Activated CD8-positive, alpha-beta T cell treated with anti-CD3 and anti-CD28 coated beads, Interleukin-2, amount 10 ng/mL, durations not matched to agents 7 days and 5 days (primary cell): ENCODE data around the gene COMMD7. TPM values are rescaled to one million over a fixed set of nuclear protein-coding genes. Genes with fewer than 3 reads are reported as not detected.

Source experiments
- ATAC-seq: fragments of 150-1000 bp; cut with Tn5 transposase; one replicate; pipeline ENCODE4 v1.10.0; 2021; ENCODE audit warnings: moderate library complexity
- CTCF ChIA-PET: fragments of 350-600 bp; sonication (Branson Sonifier 250); formaldehyde crosslinking; loops from one replicate; lab custom pipeline; 2021; ENCODE audit warnings: antibody characterized with exemption; lab: Charles Lee
- POLR2A ChIA-PET: fragments of 350-600 bp; sonication (Branson Sonifier 250); formaldehyde crosslinking; loops from one replicate; lab custom pipeline; 2021; ENCODE audit warnings: antibody characterized with exemption; lab: Charles Lee
- DNase-seq: peaks from one replicate; pipeline ENCODE4 v3.0.0-alpha.2; 2020
- H3K27ac Mint-ChIP-seq: one replicate; pipeline ENCODE4 v1.8.0; 2021; ENCODE audit warnings: mild to moderate bottlenecking, mixed read lengths
- H3K27me3 Mint-ChIP-seq: one replicate; pipeline ENCODE4 v1.8.0; 2021; ENCODE audit warnings: low read depth, mixed read lengths
- H3K36me3 Mint-ChIP-seq: one replicate; pipeline ENCODE4 v1.8.0; 2021; ENCODE audit warnings: low read depth, mixed read lengths
- H3K4me1 Mint-ChIP-seq: one replicate; pipeline ENCODE4 v1.8.0; 2021; ENCODE audit warnings: low read depth, mixed read lengths
- H3K4me3 Mint-ChIP-seq: one replicate; pipeline ENCODE4 v1.8.0; 2021; ENCODE audit warnings: mild to moderate bottlenecking, mixed read lengths
- H3K9me3 Mint-ChIP-seq: one replicate; pipeline ENCODE4 v1.8.0; 2022; ENCODE audit warnings: mixed read lengths; ENCODE audit not compliant: insufficient read depth
- total RNA-seq, 2 experiments: library from RNA; stranded (reverse); gene quantifications; one replicate each; pipeline ENCODE4 v1.2.3, GENCODE V29; 2021

COMMD7 gene
- total RNA-seq, 2 experiments from 2014 or later = 65.5 to 68.4 TPM

DNA sequence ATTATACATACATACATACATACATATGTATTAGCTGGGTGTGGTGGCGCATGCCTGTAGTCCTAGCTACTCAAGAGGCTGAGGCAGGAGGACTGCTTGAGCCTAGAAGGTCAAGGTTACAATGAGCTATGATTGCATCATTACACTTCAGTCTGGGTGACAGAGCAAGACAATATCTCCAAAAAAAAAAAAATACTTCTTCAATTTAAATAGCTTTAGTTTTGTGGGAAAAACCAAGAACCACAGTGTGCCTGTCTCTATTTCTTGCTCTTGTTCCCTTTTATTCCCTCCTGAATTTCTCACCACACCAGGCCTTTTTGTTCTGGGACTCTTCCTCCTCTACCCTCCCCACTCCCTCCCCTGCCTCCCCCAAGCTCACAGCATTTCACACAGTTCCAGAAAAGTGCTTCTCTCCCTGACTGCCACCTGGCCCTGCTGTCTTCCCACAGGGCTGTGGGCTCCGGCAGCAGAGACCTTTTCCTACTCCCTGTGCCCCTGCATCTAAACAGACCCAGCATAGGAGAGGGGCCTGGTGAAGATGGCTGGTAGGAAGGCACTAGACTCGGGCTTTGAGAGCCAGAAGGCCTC is 70.8 kb downstream of the COMMD7 start:
- Mint-ChIP-seq H3K4me3 (peak overlapping the region; percentile 57), H3K36me3 (no peaks in the 10 kb centered on the region), H3K27ac (peak overlapping the region; percentile 92), H3K9me3 (no peaks in the 10 kb centered on the region), H3K4me1 (peaks cover 47% of the 10 kb centered on the region), H3K27me3 (no peaks in the 10 kb centered on the region)
- DNase-seq = no peak
- CTCF ChIA-PET = interaction anchor here (0.6 to 7.4 kb wide), 24 partner anchors 8 to 273 kb away, joined by 3 to 370 read pairs (median 8); partner anchors contain the start of genes COMMD7, DNMT3B and MAPRE1
- no peak for ATAC-seq
- POLR2A ChIA-PET = interaction anchor here (0.7 to 3.2 kb wide), 6 partner anchors 20 to 133 kb away, joined by 3 to 36 read pairs (median 6); partner anchors contain the start of gene COMMD7

DNA sequence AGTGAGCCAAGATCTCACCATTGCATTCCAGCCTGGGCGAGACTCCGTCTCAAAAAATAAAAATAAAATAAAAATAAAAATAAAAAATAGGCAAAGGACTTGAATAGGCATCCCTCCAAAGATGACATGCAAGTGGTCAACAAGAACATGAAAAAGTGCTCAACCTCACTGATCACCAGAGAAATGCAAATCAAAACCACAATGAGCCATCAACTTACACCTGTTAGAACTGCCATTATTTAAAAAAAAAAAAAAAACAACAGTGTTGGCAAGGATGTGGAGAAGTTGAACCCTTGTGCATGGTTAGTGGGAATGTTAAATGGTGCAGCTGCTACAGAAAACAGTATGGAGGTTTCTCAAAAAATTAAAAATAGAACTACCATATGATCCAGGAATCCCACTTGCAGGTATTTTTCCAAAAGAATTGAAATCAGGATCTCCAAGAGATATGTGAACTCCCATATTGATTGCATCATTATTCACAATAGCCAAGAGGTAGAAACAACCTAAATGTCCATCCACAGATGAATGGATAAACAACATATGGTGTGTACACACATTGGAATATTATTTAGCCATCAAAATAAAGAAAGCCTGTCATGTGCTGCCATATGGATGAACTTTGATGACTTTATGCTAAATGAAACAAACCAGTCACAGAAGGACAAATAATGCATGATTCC is 72.4 kb downstream of the COMMD7 start:
- ATAC-seq = no peak

DNA sequence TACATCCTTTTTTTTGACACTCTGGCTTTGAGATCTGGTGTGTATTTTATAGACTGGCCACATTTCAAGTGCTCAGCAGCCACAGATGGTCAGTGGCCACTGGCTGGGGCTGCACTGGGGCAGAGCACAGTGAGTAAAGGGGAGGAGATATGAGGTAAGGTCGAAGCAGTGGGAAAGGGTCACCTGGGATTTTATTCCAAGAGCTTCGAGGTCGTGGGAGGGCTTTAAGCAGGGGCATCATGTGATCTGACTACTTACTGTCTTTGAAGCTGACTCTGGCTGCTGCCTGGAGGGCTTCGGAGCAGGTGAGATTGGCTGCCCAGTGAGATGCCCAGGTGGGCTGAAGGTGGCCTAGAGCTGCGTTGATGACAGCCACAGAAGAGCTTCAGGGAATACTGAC is 76.2 kb downstream of the COMMD7 start:
- ChIA-PET CTCF (interaction anchor here (0.9 kb wide), 1 partner anchor 111 kb away, joined by 3 read pairs; no protein-coding TSS in a partner anchor), POLR2A (interaction anchor here (0.6 kb wide), 1 partner anchor 96 kb away, joined by 3 read pairs; no protein-coding TSS in a partner anchor)
- H3K9me3 Mint-ChIP-seq = no peaks in the 10 kb centered on the region
- H3K36me3 Mint-ChIP-seq = no peaks in the 10 kb centered on the region
- DNase-seq (no peak), ATAC-seq (no peak)
- no peaks in the 10 kb centered on the region for H3K27me3 Mint-ChIP-seq
- H3K4me1 Mint-ChIP-seq = peaks cover 14% of the 10 kb centered on the region
- H3K4me3 Mint-ChIP-seq = no peak overlapping the region
- H3K27ac Mint-ChIP-seq = no peak overlapping the region

More for the DNA sequence above, 72.4 kb downstream of the COMMD7 start:
- no peak for DNase-seq
- H3K27me3 Mint-ChIP-seq = no peaks in the 10 kb centered on the region
- H3K4me3 Mint-ChIP-seq = no peak overlapping the region
- ChIA-PET POLR2A (no interaction called here), CTCF (interaction anchor here (0.7 to 7.4 kb wide), 3 partner anchors 107 to 157 kb away, joined by 3 to 370 read pairs (median 6); no protein-coding TSS in a partner anchor)
- H3K36me3 Mint-ChIP-seq = no peaks in the 10 kb centered on the region
- no peak overlapping the region for H3K27ac Mint-ChIP-seq
- no peaks in the 10 kb centered on the region for H3K9me3 Mint-ChIP-seq
- peaks cover 42% of the 10 kb centered on the region for H3K4me1 Mint-ChIP-seq

DNA sequence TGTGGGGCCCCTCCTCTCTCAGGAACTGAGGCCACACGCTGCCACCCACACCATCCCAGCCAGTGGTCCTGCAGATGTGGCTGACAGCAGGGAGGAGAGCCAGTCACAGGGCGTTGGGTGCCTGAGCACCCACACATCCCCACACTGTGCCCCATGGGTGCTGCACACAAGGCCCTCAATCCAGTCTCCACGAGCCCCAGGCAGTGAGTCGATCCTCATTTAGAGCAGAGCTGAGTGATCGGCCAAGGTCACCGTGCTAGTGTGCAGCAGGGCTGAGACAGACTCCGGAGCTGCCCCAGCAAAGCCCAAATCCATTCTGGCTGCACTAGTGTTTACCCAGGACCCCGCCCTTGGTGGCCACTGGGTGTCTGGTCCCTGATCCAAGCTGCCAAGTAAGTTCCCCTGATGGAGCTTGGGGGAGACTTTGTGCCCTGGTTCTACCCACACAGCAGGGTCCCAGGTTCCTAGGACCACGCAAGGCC is 78.5 kb downstream of the COMMD7 start:
- CTCF ChIA-PET = interaction anchor here (0.6 to 2.5 kb wide), 3 partner anchors 8 to 13 kb away, joined by 3 to 8 read pairs (median 3); partner anchors contain the start of gene C20orf203
- Mint-ChIP-seq H3K9me3 (peaks cover 3% of the 10 kb centered on the region), H3K27me3 (no peaks in the 10 kb centered on the region), H3K4me3 (no peak overlapping the region), H3K4me1 (peaks cover 6% of the 10 kb centered on the region), H3K27ac (peak overlapping the region; percentile 67), H3K36me3 (peaks cover 6% of the 10 kb centered on the region)
- ATAC-seq (no peak), DNase-seq (no peak)
- POLR2A ChIA-PET = no interaction called here

DNA sequence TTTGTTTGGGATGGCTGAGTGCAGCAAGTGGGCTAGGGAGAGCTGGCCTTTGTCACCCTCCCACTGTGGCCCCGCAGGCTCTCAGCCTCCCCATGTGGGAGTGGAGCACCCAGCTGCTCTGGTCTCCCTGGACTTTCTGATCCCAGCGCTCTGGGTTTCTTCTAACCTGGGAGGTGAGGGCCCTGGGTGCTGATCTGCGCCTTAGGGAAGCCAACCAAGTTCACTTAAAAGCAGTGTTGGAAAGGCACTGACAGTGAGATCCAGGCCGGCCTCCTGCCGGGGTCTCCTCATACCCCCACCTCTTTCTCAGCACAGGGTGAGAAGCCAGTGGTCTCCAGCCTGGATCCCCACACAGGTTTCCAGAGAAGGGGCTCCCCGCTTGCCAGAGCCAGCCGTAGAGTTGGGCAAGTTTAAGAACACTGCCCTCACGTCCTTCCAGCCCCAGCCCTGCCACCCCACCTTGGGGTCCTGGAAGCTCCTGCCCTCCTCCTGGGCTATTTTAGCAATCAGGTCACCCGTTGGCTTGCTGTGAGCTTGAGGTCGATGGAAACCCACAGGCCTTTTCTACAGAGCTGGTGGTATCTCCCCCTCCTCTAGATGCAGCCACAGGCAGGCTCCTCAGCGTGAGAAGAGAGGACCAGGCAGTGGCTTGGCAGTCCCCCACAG is 79.1 kb downstream of the COMMD7 start:
- ChIA-PET CTCF (interaction anchor here (0.6 to 2.5 kb wide), 4 partner anchors 9 to 13 kb away, joined by 3 to 8 read pairs (median 4); partner anchors contain the start of gene C20orf203), POLR2A (no interaction called here)
- H3K27ac Mint-ChIP-seq = no peak overlapping the region
- H3K27me3 Mint-ChIP-seq = no peaks in the 10 kb centered on the region
- H3K9me3 Mint-ChIP-seq = peaks cover 3% of the 10 kb centered on the region
- peaks cover 6% of the 10 kb centered on the region for H3K4me1 Mint-ChIP-seq
- DNase-seq = no peak
- no peak for ATAC-seq
- H3K36me3 Mint-ChIP-seq = peaks cover 6% of the 10 kb centered on the region
- H3K4me3 Mint-ChIP-seq = no peak overlapping the region

DNA sequence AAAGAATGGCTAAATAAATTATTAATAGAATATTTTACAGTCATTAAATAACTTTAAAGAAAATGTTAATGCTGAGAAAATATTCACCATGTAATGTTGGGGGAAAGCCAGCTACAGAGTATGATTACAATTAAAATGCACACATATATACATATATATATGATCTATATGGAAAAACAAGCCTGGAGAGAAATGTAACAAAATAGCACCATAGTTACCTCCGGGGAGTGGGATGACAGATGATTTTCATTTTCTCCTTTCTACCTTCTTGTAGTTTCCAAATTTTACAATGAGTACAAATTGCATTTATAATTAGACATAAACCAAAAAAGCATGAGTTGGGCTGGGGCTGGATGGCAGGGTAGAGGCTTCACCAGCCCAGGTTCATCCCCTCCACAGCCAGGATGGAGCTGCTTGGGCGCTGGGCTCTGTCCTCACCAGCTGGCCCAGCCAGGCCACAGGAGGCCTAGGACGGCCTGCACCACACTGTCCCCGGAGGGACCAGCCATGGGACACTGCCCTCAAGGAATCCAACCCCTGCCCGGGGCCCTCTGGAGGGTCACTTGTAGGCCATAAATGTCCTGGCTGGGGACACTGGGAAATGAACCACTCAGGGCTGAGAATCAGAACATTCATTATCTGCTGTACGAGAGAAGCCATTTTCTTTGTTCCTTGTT is 79.8 kb downstream of the COMMD7 start:
- ChIA-PET CTCF (interaction anchor here (1.5 to 2.5 kb wide), 2 partner anchors 10 to 11 kb away, joined by 4 to 8 read pairs; partner anchors contain the start of gene C20orf203), POLR2A (no interaction called here)
- DNase-seq = no peak
- Mint-ChIP-seq H3K36me3 (peaks cover 6% of the 10 kb centered on the region), H3K27ac (no peak overlapping the region), H3K4me3 (no peak overlapping the region), H3K4me1 (peaks cover 6% of the 10 kb centered on the region), H3K27me3 (no peaks in the 10 kb centered on the region), H3K9me3 (peaks cover 3% of the 10 kb centered on the region)
- ATAC-seq = no peak

DNA sequence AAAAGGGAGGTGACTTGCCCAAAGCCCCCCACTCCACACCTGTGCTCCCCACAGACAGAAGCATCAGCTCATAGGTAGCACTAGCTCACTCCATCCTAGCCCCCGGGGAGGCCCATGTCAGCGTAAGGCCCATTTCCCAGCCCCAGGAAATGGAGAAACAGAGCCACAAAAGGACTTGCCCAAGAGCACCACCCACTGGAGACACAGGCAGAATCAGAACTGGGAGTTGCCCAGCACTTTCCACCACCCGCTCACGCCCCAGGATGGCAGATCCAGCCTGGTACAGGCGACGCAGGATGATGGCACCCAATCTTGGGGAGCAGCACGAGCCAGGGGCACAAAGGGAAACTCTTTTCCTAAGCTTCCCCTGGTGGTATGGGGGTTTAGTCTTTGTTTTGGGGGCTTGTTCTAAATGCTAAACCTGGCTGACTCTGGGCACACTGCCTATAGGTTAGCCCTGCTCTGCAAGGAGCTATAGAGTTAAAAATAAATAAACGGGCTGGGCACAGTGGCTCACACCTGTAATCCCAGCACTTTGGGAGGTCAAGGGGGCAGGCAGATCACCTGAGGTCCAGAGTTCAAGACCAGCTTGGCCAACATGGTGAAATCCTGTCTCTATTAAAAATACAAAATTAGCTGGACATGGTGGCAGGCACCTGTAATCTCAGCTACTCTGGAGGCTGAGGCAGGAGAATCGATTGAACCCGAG is 81.3 kb downstream of the COMMD7 start:
- ATAC-seq = no peak
- DNase-seq = no peak
- H3K27me3 Mint-ChIP-seq = no peaks in the 10 kb centered on the region
- H3K4me1 Mint-ChIP-seq = peaks cover 6% of the 10 kb centered on the region
- peaks cover 3% of the 10 kb centered on the region for H3K9me3 Mint-ChIP-seq
- no peak overlapping the region for H3K4me3 Mint-ChIP-seq
- H3K27ac Mint-ChIP-seq = no peak overlapping the region
- ChIA-PET CTCF (interaction anchor here (0.7 to 1.4 kb wide), 6 partner anchors 10 to 141 kb away, joined by 3 to 6 read pairs (median 3); partner anchors contain the start of gene C20orf203), POLR2A (interaction anchor here (0.7 kb wide), 1 partner anchor 125 kb away, joined by 4 read pairs; no protein-coding TSS in a partner anchor)
- peaks cover 6% of the 10 kb centered on the region for H3K36me3 Mint-ChIP-seq

DNA sequence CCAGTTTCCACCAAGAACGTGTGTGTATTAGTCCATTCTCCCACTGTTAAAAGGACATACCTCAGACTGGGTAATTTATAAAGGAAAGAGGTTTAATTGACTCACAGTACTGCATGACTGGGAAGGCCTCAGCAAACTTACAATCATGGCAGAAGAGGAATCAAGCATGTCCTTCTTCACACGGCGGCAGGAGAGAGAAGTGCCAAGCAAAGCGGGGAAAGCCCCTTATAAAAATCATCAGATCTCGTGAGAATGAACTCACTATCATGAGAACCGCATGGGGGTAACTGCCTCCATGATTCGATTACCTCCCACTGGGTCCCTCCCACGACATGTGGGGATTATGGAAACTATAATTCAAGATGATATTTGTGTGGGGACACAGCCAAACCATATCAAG is 82.6 kb downstream of the COMMD7 start:
- Mint-ChIP-seq H3K4me1 (peaks cover 6% of the 10 kb centered on the region), H3K36me3 (peaks cover 6% of the 10 kb centered on the region), H3K9me3 (peaks cover 3% of the 10 kb centered on the region), H3K27me3 (no peaks in the 10 kb centered on the region), H3K27ac (no peak overlapping the region), H3K4me3 (no peak overlapping the region)
- CTCF ChIA-PET = interaction anchor here (1.4 kb wide), 1 partner anchor 13 kb away, joined by 3 read pairs; the partner anchor contains the start of gene C20orf203
- DNase-seq = no peak
- ATAC-seq = no peak
- POLR2A ChIA-PET = interaction anchor here (0.6 kb wide), 1 partner anchor 100 kb away, joined by 3 read pairs; no protein-coding TSS in a partner anchor

DNA sequence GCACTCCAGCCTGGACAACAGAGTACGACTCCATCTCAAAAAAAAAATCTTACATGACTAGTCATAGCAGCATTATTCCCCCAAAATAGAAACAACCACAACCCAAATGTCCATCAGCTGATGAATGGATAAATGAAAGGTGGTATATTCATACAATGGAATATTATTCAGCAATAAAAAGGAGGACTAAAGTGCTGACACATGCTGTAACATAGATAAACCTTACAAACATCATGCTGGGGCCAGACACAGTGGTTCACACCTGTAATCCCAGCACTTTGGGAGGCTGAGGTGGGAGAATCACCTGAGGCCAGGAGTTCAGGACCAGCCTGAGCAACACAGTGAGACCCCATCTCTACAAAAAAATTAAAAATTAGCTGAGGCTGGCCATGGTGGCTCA is 86.4 kb downstream of the COMMD7 start:
- ChIA-PET POLR2A (no interaction called here), CTCF (interaction anchor here (13.2 kb wide), 1 partner anchor 134 kb away, joined by 285 read pairs; no protein-coding TSS in a partner anchor)
- Mint-ChIP-seq H3K36me3 (peaks cover 8% of the 10 kb centered on the region), H3K27me3 (no peaks in the 10 kb centered on the region), H3K4me3 (no peak overlapping the region), H3K9me3 (peaks cover 3% of the 10 kb centered on the region), H3K27ac (no peak overlapping the region), H3K4me1 (peaks cover 9% of the 10 kb centered on the region)
- DNase-seq = no peak
- ATAC-seq = no peak

DNA sequence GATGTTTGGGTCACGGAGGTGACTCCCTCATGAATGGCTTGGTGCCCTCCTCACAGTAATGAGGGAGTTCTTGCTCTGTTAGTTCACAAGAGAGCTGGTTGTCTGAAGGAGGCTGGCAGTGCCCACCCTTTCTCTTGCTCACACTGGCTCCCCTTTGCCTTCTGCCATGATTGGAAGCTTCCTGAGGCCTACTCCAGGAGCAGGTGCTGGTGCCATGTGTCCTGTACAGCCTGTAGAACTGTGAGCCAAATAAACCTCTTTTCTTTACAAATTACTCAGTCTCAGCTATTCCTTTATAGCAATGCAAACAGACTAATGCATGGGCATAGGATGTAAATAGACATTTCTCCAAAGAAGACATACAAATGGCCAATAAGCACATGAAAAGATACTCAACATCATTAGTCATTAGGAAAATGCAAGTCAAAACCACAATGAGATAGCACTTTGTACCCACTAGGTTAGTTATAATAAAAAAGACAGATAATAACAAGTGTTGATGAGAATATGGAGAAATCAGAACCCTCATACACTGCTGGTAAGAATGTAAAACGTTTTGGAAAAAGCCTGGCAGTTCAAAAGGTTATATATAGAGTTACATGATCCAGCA is 87.3 kb downstream of the COMMD7 start:
- no peak overlapping the region for H3K27ac Mint-ChIP-seq
- peaks cover 3% of the 10 kb centered on the region for H3K9me3 Mint-ChIP-seq
- POLR2A ChIA-PET = no interaction called here
- no peak overlapping the region for H3K4me3 Mint-ChIP-seq
- DNase-seq (no peak), ATAC-seq (no peak)
- CTCF ChIA-PET = interaction anchor here (13.2 kb wide), 1 partner anchor 133 kb away, joined by 285 read pairs; no protein-coding TSS in a partner anchor
- H3K4me1 Mint-ChIP-seq = peaks cover 15% of the 10 kb centered on the region
- H3K36me3 Mint-ChIP-seq = peaks cover 5% of the 10 kb centered on the region
- no peaks in the 10 kb centered on the region for H3K27me3 Mint-ChIP-seq
